Upper lobe of right lung (tissue), 1 donor: ENCODE measurements around the gene C1orf56. TPM values are rescaled to one million over a fixed set of nuclear protein-coding genes. Genes with fewer than 3 reads are reported as not detected.

Experiments
- ATAC-seq: fragments of 200-7000 bp; cut with Tn5 transposase; one replicate; pipeline ENCODE4 v1.9.1; 2020; ENCODE audit warnings: mild to moderate bottlenecking, moderate library complexity
- DNase-seq: peaks from one replicate; pipeline ENCODE4 v3.0.0-alpha.2; 2020
- H3K27ac ChIP-seq: fragments of 200-600 bp; one replicate; pipeline ENCODE4 v1.8.0; 2022
- H3K27me3 ChIP-seq: fragments of 200-600 bp; one replicate; pipeline ENCODE4 v1.8.0; 2022; ENCODE audit warnings: mild to moderate bottlenecking
- H3K36me3 ChIP-seq: fragments of 200-600 bp; one replicate; pipeline ENCODE4 v1.8.0; 2022
- H3K4me1 ChIP-seq: fragments of 200-600 bp; one replicate; pipeline ENCODE4 v1.8.0; 2022
- H3K4me3 ChIP-seq: fragments of 200-600 bp; one replicate; pipeline ENCODE4 v1.8.0; 2022; ENCODE audit warnings: mild to moderate bottlenecking
- H3K9me3 ChIP-seq: fragments of 200-600 bp; one replicate; pipeline ENCODE4 v1.8.0; 2022
- CTCF ChIP-seq: fragments of 200-600 bp; IDR thresholded peaks from one replicate; pipeline ENCODE4 v1.8.0; 2022; ENCODE audit warnings: antibody characterized with exemption
- intact Hi-C: fragments of 100-400 bp; cut with DNase I; formaldehyde crosslinking; loops from one replicate; pipeline ENCODE4 v1.11.0; 2022
- total RNA-seq: library from RNA; stranded (reverse); fragmentation: NEBNext Ultra II Directional; extraction: Animal tissue kit (Norgen Biotek cat#: 25700); gene quantifications from one replicate; pipeline ENCODE4 v1.2.1, GENCODE V29; 2021
- donor health status: DM: no; HTN: yes; CAD: no; lungs with severe emphysema.

Gene C1orf56
- total RNA-seq, 1 donor from 2014 or later: 3.9 TPM

GRCh38 chr1:151043163-151043562 lies 4.4 kb upstream of the C1orf56 start:
- peaks cover 8% of the 10 kb centered on the region for H3K4me1 ChIP-seq
- no peaks in the 10 kb centered on the region for H3K36me3 ChIP-seq
- ATAC-seq (no peak), DNase-seq (no peak)
- no peak overlapping the region for H3K4me3 ChIP-seq
- H3K27ac ChIP-seq: no peak overlapping the region
- H3K27me3 ChIP-seq: no peaks in the 10 kb centered on the region
- TF ChIP-seq CTCF: no peak
- intact Hi-C loops: no loop called here
- no peaks in the 10 kb centered on the region for H3K9me3 ChIP-seq

- DNase-seq: peak; percentile 84
- peak; percentile 51 for TF ChIP-seq CTCF
- intact Hi-C loops: no loop called here
- peaks cover 26% of the 10 kb centered on the region for H3K36me3 ChIP-seq
- H3K9me3 ChIP-seq: no peaks in the 10 kb centered on the region
- H3K27me3 ChIP-seq: no peaks in the 10 kb centered on the region
- peaks cover 14% of the 10 kb centered on the region for H3K4me1 ChIP-seq
- peak; percentile 89 for ATAC-seq
- peak overlapping the region; percentile 83 for H3K27ac ChIP-seq
- H3K4me3 ChIP-seq: peak overlapping the region; percentile 92
Observed at GRCh38 chr1:151047925-151048644, 534 bp downstream of the C1orf56 start.

GRCh38 chr1:151048645-151049032 lies 1.1 kb downstream of the C1orf56 start:
- ATAC-seq: no peak
- H3K4me1 ChIP-seq: peaks cover 14% of the 10 kb centered on the region
- no peak for TF ChIP-seq CTCF

GRCh38 chr1:151049458-151049857 lies 1.9 kb downstream of the C1orf56 start:
- H3K9me3 ChIP-seq: no peaks in the 10 kb centered on the region
- no peak overlapping the region for H3K4me3 ChIP-seq
- intact Hi-C loops: no loop called here
- DNase-seq (no peak), ATAC-seq (no peak)
- no peaks in the 10 kb centered on the region for H3K27me3 ChIP-seq
- TF ChIP-seq CTCF: no peak
- H3K4me1 ChIP-seq: peaks cover 14% of the 10 kb centered on the region
- H3K36me3 ChIP-seq: peaks cover 40% of the 10 kb centered on the region
- H3K27ac ChIP-seq: no peak overlapping the region

More at GRCh38 chr1:151048645-151049032, 1.1 kb downstream of the C1orf56 start:
- no peaks in the 10 kb centered on the region for H3K9me3 ChIP-seq
- H3K36me3 ChIP-seq: peaks cover 31% of the 10 kb centered on the region
- intact Hi-C loops: no loop called here
- no peak for DNase-seq
- peak overlapping the region; percentile 83 for H3K27ac ChIP-seq
- H3K27me3 ChIP-seq: no peaks in the 10 kb centered on the region
- H3K4me3 ChIP-seq: peak overlapping the region; percentile 92

- H3K4me1 ChIP-seq: peaks cover 14% of the 10 kb centered on the region
- H3K27ac ChIP-seq: no peak overlapping the region
- TF ChIP-seq CTCF: no peak
- DNase-seq (no peak), ATAC-seq (no peak)
- intact Hi-C loops: no loop called here
- no peaks in the 10 kb centered on the region for H3K9me3 ChIP-seq
- H3K27me3 ChIP-seq: no peaks in the 10 kb centered on the region
- peaks cover 47% of the 10 kb centered on the region for H3K36me3 ChIP-seq
- no peak overlapping the region for H3K4me3 ChIP-seq
Observed at GRCh38 chr1:151050051-151050688, 2.6 kb downstream of the C1orf56 start.
